ENCODE measurements around the gene ARFRP1. TPM values are rescaled to one million over a fixed set of nuclear protein-coding genes. Genes with fewer than 3 reads are reported as not detected.

The ARFRP1 gene
- total and polyA plus RNA-seq, 2 of the 4 experiments (the other 2 are of a cell fraction): 25.3 to 36.6 TPM

DNA sequence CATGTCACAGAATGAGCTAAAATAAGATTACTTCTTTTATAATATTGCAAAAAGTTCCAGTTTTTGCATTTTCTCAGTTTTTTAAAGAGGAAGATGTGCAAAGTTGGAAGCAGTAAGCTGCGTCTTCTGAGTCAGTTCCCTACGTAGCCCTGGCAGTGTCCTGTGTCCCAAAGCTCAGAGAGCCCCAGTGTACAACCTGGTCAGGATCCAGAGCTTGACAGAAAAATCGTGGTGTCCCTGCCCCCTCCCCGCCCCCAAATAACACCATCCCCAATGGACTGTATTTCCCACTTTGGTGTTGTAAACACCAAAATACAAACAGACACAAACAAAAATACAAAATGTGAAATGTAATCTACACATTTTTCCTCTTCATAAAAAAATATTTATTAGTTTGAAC, 36.4 kb upstream of the ARFRP1 start:
- Histone ChIP-seq H4K5ac (ENCODE audit: low read depth, low read length) (no peak overlapping the region), H4K91ac (ENCODE audit: insufficient read depth, low read depth, low read length) (no peak overlapping the region), H2BK20ac (ENCODE audit: low read depth, low read length) (no peak overlapping the region), H3K27me3 (ENCODE audit: control insufficient read depth, insufficient read depth, low read length) (no peaks in the 10 kb centered on the region), H2AK5ac (ENCODE audit: low read depth, low read length) (no peak overlapping the region), H3K9me3 (ENCODE audit: control insufficient read depth, insufficient read depth, low read length) (no peaks in the 10 kb centered on the region), H3K9ac (ENCODE audit: low read depth, low read length) (no peak overlapping the region), H4K8ac (ENCODE audit: low read depth in 2 of 2, low read length in 2 of 2) (no peak overlapping the region), H2BK5ac (ENCODE audit: low read depth, low read length, poor library complexity, severe bottlenecking) (no peak overlapping the region), H3K4me3 (ENCODE audit: insufficient read depth, low read depth, low read length) (no peak overlapping the region), H2AFZ (replicated peaks; ENCODE audit: low read length, poor library complexity) (no peak overlapping the region), H3K79me1 (ENCODE audit: low read depth in 1 of 2, low read length in 2 of 2) (peaks cover 4 to 9% of the 10 kb centered on the region in 2 experiments; a peak in 2 of 4 replicates), H2BK15ac (ENCODE audit: low read depth, low read length) (no peak overlapping the region), H3K27ac (ENCODE audit: insufficient read depth, low read length) (no peak overlapping the region), H2BK120ac (ENCODE audit: low read depth, low read length) (no peak overlapping the region), H3K4ac (ENCODE audit: low read depth, low read length) (no peak overlapping the region), H3K14ac (replicated peaks; ENCODE audit: low read depth, low read length) (no peak overlapping the region), H3K36me3 (ENCODE audit: control insufficient read depth, insufficient read depth, low read length) (peaks cover 30% of the 10 kb centered on the region; the same call in 1 of the 2 replicates), H3K9me1 (ENCODE audit: insufficient read depth, low read length) (no peaks in the 10 kb centered on the region), H4K20me1 (ENCODE audit: insufficient read depth, low read length) (peaks cover 11% of the 10 kb centered on the region), H3K18ac (ENCODE audit: low read depth, low read length) (no peak overlapping the region), H3K4me1 (ENCODE audit: control insufficient read depth, insufficient read depth, low read length) (peaks cover 6% of the 10 kb centered on the region), H2AK9ac (replicated peaks; ENCODE audit: low read depth, low read length, poor library complexity) (no peak overlapping the region), H3K4me2 (ENCODE audit: low read depth, low read length) (no peak overlapping the region), H3K56ac (ENCODE audit: extremely low read depth, insufficient read depth, low read length) (no peak overlapping the region), H3K23ac (ENCODE audit: low read depth, low read length) (no peak overlapping the region)
- DNase-seq: no peak
- no TSS peak for BruUV-seq (replicated peaks)
- POLR2A ChIA-PET (ENCODE audit: unreplicated experiment): interaction anchor here (0.7 kb wide), 1 partner anchor 86 kb away, joined by 3 read pairs; the partner anchor contains the start of gene RTEL1
- CTCF ChIA-PET: no interaction called here
- in situ Hi-C loops (cut with MboI; ENCODE audit: low sequenced_read_pairs): no loop called here
- intact Hi-C loops (cut with micrococcal nuclease): no loop called here
- TF ChIP-seq NFE2L2 (IDR thresholded peaks at IDR 0.05; ENCODE audit: low read depth, low read length): no peak
- TF ChIP-seq POLR2A (IDR thresholded peaks at IDR 0.05; ENCODE audit: low read depth, low read length): no peak
- TF ChIP-seq FOS (IDR thresholded peaks at IDR 0.05; ENCODE audit: low read depth, low read length): no peak
- TF ChIP-seq, protein P1, sequence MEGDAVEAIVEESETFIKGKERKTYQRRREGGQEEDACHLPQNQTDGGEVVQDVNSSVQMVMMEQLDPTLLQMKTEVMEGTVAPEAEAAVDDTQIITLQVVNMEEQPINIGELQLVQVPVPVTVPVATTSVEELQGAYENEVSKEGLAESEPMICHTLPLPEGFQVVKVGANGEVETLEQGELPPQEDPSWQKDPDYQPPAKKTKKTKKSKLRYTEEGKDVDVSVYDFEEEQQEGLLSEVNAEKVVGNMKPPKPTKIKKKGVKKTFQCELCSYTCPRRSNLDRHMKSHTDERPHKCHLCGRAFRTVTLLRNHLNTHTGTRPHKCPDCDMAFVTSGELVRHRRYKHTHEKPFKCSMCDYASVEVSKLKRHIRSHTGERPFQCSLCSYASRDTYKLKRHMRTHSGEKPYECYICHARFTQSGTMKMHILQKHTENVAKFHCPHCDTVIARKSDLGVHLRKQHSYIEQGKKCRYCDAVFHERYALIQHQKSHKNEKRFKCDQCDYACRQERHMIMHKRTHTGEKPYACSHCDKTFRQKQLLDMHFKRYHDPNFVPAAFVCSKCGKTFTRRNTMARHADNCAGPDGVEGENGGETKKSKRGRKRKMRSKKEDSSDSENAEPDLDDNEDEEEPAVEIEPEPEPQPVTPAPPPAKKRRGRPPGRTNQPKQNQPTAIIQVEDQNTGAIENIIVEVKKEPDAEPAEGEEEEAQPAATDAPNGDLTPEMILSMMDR (conservative IDR thresholded peaks at IDR 0.05; ENCODE audit: low read depth, low read length): no peak
- no peak for TF ChIP-seq RCOR1 (IDR thresholded peaks at IDR 0.05; ENCODE audit: insufficient replicate concordance, low read length)
- no peak for TF ChIP-seq CEBPB (IDR thresholded peaks at IDR 0.05; ENCODE audit: low read depth, low read length)
- TF ChIP-seq, protein P2, sequence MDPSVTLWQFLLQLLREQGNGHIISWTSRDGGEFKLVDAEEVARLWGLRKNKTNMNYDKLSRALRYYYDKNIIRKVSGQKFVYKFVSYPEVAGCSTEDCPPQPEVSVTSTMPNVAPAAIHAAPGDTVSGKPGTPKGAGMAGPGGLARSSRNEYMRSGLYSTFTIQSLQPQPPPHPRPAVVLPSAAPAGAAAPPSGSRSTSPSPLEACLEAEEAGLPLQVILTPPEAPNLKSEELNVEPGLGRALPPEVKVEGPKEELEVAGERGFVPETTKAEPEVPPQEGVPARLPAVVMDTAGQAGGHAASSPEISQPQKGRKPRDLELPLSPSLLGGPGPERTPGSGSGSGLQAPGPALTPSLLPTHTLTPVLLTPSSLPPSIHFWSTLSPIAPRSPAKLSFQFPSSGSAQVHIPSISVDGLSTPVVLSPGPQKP (IDR thresholded peaks at IDR 0.05; ENCODE audit: borderline replicate concordance, low read depth, low read length): no peak
- TF ChIP-seq RFX5 (IDR thresholded peaks at IDR 0.05; ENCODE audit: low read depth, low read length): no peak
- TF ChIP-seq CHD1 (IDR thresholded peaks at IDR 0.05; ENCODE audit: low read depth, low read length): no peak
- TF ChIP-seq, protein P3, sequence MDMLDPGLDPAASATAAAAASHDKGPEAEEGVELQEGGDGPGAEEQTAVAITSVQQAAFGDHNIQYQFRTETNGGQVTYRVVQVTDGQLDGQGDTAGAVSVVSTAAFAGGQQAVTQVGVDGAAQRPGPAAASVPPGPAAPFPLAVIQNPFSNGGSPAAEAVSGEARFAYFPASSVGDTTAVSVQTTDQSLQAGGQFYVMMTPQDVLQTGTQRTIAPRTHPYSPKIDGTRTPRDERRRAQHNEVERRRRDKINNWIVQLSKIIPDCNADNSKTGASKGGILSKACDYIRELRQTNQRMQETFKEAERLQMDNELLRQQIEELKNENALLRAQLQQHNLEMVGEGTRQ (IDR thresholded peaks at IDR 0.05; ENCODE audit: low read depth, low read length): no peak
- WGBS, 2 experiments (ENCODE audit: extremely low coverage in 2 of 2, insufficient read length in 1 of 2): 66% methylated on average over 3 of the region's 4 CpGs; no CpG with 5 or more reads in 1 of the 2 experiments
- ATAC-seq (ENCODE audit: low read depth): no peak
- dilution Hi-C loops (cut with HindIII; ENCODE audit: low sequenced_read_pairs, unreplicated experiment): no loop called here
